ENCODE measurements around the gene FBXO4.

DNA sequence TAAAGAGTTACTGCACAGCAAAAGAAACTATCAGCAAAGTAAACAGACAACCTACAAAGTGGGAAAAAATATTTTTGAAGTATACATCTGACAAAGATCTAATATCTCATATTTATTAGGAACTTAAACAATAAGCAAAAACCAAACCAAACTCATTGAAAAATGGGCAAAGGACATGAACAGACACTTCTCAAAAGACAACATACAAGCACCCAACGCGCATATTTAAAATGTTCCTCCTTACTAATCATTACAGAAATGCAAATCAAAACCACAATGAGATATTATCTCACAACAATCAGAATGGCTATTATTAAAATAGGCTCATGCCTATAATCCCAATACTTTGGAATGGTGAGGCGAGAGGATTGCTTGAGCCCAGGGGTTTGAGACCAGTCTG lies 48.0 kb downstream of the FBXO4 start:
- TF ChIP-seq, protein P1, sequence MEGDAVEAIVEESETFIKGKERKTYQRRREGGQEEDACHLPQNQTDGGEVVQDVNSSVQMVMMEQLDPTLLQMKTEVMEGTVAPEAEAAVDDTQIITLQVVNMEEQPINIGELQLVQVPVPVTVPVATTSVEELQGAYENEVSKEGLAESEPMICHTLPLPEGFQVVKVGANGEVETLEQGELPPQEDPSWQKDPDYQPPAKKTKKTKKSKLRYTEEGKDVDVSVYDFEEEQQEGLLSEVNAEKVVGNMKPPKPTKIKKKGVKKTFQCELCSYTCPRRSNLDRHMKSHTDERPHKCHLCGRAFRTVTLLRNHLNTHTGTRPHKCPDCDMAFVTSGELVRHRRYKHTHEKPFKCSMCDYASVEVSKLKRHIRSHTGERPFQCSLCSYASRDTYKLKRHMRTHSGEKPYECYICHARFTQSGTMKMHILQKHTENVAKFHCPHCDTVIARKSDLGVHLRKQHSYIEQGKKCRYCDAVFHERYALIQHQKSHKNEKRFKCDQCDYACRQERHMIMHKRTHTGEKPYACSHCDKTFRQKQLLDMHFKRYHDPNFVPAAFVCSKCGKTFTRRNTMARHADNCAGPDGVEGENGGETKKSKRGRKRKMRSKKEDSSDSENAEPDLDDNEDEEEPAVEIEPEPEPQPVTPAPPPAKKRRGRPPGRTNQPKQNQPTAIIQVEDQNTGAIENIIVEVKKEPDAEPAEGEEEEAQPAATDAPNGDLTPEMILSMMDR (IDR thresholded peaks at IDR 0.05), result no peak
- no peak for TF ChIP-seq POLR2A (IDR thresholded peaks at IDR 0.05)

Measured in prostate gland (tissue), 2 donors.